ENCODE results near the gene AATK. TPM values are rescaled to one million over a fixed set of nuclear protein-coding genes. Genes with fewer than 3 reads are reported as not detected.

Gene AATK
- total and polyA plus RNA-seq, 2 of the 4 experiments (the other 2 are of a cell fraction): under 0.01 to 0.21 TPM

GRCh38 chr17:81099888-81100287, 66.1 kb downstream of the AATK start:
- H4K5ac ChIP-seq (ENCODE audit: low read depth, low read length): no peak overlapping the region
- in situ Hi-C loops (cut with MboI; ENCODE audit: low sequenced_read_pairs): loop anchor here (5.0 kb wide), 1 partner anchor 68 kb away; no protein-coding TSS in a partner anchor
- H3K4me1 ChIP-seq (ENCODE audit: control insufficient read depth, insufficient read depth, low read length): peaks cover 29% of the 10 kb centered on the region
- no peaks in the 10 kb centered on the region for H3K9me3 ChIP-seq (ENCODE audit: control insufficient read depth, insufficient read depth, low read length)
- peaks cover 4% of the 10 kb centered on the region; the same call in 1 of the 2 replicates for H3K36me3 ChIP-seq (ENCODE audit: control insufficient read depth, insufficient read depth, low read length)
- peaks cover 0 to 17% of the 10 kb centered on the region in 2 experiments; a peak in 1 of 4 replicates for H3K79me1 ChIP-seq (ENCODE audit: low read depth in 1 of 2, low read length in 2 of 2)
- H2BK15ac ChIP-seq (ENCODE audit: low read depth, low read length): no peak overlapping the region
- no peak for DNase-seq
- H3K4me3 ChIP-seq (ENCODE audit: insufficient read depth, low read depth, low read length): no peak overlapping the region
- H4K91ac ChIP-seq (ENCODE audit: insufficient read depth, low read depth, low read length): no peak overlapping the region
- no peak overlapping the region for H3K14ac ChIP-seq (replicated peaks; ENCODE audit: low read depth, low read length)
- H3K4me2 ChIP-seq (ENCODE audit: low read depth, low read length): no peak overlapping the region
- H3K18ac ChIP-seq (ENCODE audit: low read depth, low read length): no peak overlapping the region
- H2AK9ac ChIP-seq (replicated peaks; ENCODE audit: low read depth, low read length, poor library complexity): no peak overlapping the region
- no TSS peak for BruUV-seq (replicated peaks)
- H3K27ac ChIP-seq (ENCODE audit: insufficient read depth, low read length): no peak overlapping the region
- ATAC-seq (ENCODE audit: low read depth): no peak
- no peak overlapping the region for H4K8ac ChIP-seq (ENCODE audit: low read depth in 2 of 2, low read length in 2 of 2)
- H3K9me1 ChIP-seq (ENCODE audit: insufficient read depth, low read length): 0 out of 2 replicates have a peak, but pooled peaks cover 8% of the 10 kb centered on the region
- H2AK5ac ChIP-seq (ENCODE audit: low read depth, low read length): no peak overlapping the region
- H2BK5ac ChIP-seq (ENCODE audit: low read depth, low read length, poor library complexity, severe bottlenecking): no peak overlapping the region
- WGBS, 2 experiments (ENCODE audit: extremely low coverage in 2 of 2, insufficient read length in 1 of 2): 96% methylated on average over 8 of the region's 23 CpGs; no CpG with 5 or more reads in 1 of the 2 experiments
- dilution Hi-C loops (cut with HindIII; ENCODE audit: low sequenced_read_pairs, unreplicated experiment): no loop called here
- POLR2A ChIA-PET (ENCODE audit: unreplicated experiment): no interaction called here
- H3K4ac ChIP-seq (ENCODE audit: low read depth, low read length): no peak overlapping the region
- H3K56ac ChIP-seq (ENCODE audit: extremely low read depth, insufficient read depth, low read length): no peak overlapping the region
- H4K20me1 ChIP-seq (ENCODE audit: insufficient read depth, low read length): no peaks in the 10 kb centered on the region
- intact Hi-C loops (cut with micrococcal nuclease): no loop called here
- H3K27me3 ChIP-seq (ENCODE audit: control insufficient read depth, insufficient read depth, low read length): no peaks in the 10 kb centered on the region
- no peak overlapping the region for H3K23ac ChIP-seq (ENCODE audit: low read depth, low read length)
- CTCF ChIA-PET: interaction anchor here (1.0 kb wide), 1 partner anchor 76 kb away, joined by 3 read pairs; no protein-coding TSS in a partner anchor
- no peak overlapping the region for H2BK20ac ChIP-seq (ENCODE audit: low read depth, low read length)
- no peak overlapping the region for H2BK120ac ChIP-seq (ENCODE audit: low read depth, low read length)
- no peak for TF ChIP-seq CTCF (conservative IDR thresholded peaks at IDR 0.05; ENCODE audit: low read depth, low read length)
- TF ChIP-seq RFX5 (IDR thresholded peaks at IDR 0.05; ENCODE audit: low read depth, low read length): no peak
- TF ChIP-seq CEBPB (IDR thresholded peaks at IDR 0.05; ENCODE audit: low read depth, low read length): no peak
- no peak for TF ChIP-seq FOS (IDR thresholded peaks at IDR 0.05; ENCODE audit: low read depth, low read length)
- TF ChIP-seq USF2 (IDR thresholded peaks at IDR 0.05; ENCODE audit: low read depth, low read length): no peak
- no peak for TF ChIP-seq POLR2A (IDR thresholded peaks at IDR 0.05; ENCODE audit: low read depth, low read length)
- no peak for TF ChIP-seq SMC3 (IDR thresholded peaks at IDR 0.05; ENCODE audit: low read depth, low read length)
- no peak for TF ChIP-seq CHD1 (IDR thresholded peaks at IDR 0.05; ENCODE audit: low read depth, low read length)
- no peak for TF ChIP-seq ELK1 (IDR thresholded peaks at IDR 0.05; ENCODE audit: borderline replicate concordance, low read depth, low read length)
- TF ChIP-seq MXI1 (IDR thresholded peaks at IDR 0.05; ENCODE audit: borderline replicate concordance, low read depth, low read length): no peak
- TF ChIP-seq BHLHE40 (IDR thresholded peaks at IDR 0.05; ENCODE audit: low read depth, low read length): no peak
- TF ChIP-seq RAD21 (IDR thresholded peaks at IDR 0.05; ENCODE audit: low read length): no peak
- H2AFZ ChIP-seq (replicated peaks; ENCODE audit: low read length, poor library complexity): no peak overlapping the region
- no peak overlapping the region for H3K9ac ChIP-seq (ENCODE audit: low read depth, low read length)

All from IMR-90 (cell line).